Activated CD8-positive, alpha-beta T cell treated with anti-CD3 and anti-CD28 coated beads for 36 hours (primary cell): Measurements from ENCODE around the gene CAPNS1. TPM values are rescaled to one million over a fixed set of nuclear protein-coding genes. Genes with fewer than 3 reads are reported as not detected.

ENCODE experiments used
- ATAC-seq: fragments of 200-7000 bp; cut with Tn5 transposase; one replicate; pipeline ENCODE4 v1.10.0; 2021; ENCODE audit warnings: mild to moderate bottlenecking, moderate library complexity
- CTCF ChIA-PET: fragments of 350-600 bp; sonication (Branson Sonifier 250); formaldehyde crosslinking; loops from one replicate; lab custom pipeline; 2021; ENCODE audit warnings: antibody characterized with exemption; lab: Charles Lee
- POLR2A ChIA-PET: fragments of 350-600 bp; sonication (Branson Sonifier 250); formaldehyde crosslinking; loops from one replicate; lab custom pipeline; 2021; ENCODE audit warnings: antibody characterized with exemption; lab: Charles Lee
- DNase-seq: peaks from one replicate; pipeline ENCODE4 v3.0.0-alpha.2; 2020
- H3K27ac Mint-ChIP-seq: one replicate; pipeline ENCODE4 v1.8.0; 2021; ENCODE audit warnings: mild to moderate bottlenecking, mixed read lengths
- H3K27me3 Mint-ChIP-seq: one replicate; pipeline ENCODE4 v1.8.0; 2021; ENCODE audit warnings: mixed read lengths
- H3K36me3 Mint-ChIP-seq: one replicate; pipeline ENCODE4 v1.8.0; 2021; ENCODE audit warnings: low read depth, mixed read lengths
- H3K4me1 Mint-ChIP-seq: one replicate; pipeline ENCODE4 v1.8.0; 2021; ENCODE audit warnings: low read depth, mixed read lengths
- H3K4me3 Mint-ChIP-seq: one replicate; pipeline ENCODE4 v1.8.0; 2021; ENCODE audit warnings: mild to moderate bottlenecking, moderate library complexity, mixed read lengths
- H3K9me3 Mint-ChIP-seq: one replicate; pipeline ENCODE4 v1.8.0; 2021; ENCODE audit warnings: mixed read lengths
- intact Hi-C: fragments of 100-400 bp; cut with micrococcal nuclease; formaldehyde crosslinking; loops from one replicate; pipeline ENCODE4 v1.10.0; 2022
- total RNA-seq, 2 experiments: library from RNA; stranded (reverse); gene quantifications; one replicate each; pipeline ENCODE4 v1.2.3, GENCODE V29; 2021
- TF ChIP-seq, protein P1 (sequence below): fragments of 200-600 bp; IDR thresholded peaks from one replicate; pipeline ENCODE4 v1.8.0; 2022; ENCODE audit warnings: antibody characterized with exemption, mild to moderate bottlenecking

The CAPNS1 gene
- total RNA-seq, 2 experiments from 2014 or later, result 250 to 275 TPM

DNA sequence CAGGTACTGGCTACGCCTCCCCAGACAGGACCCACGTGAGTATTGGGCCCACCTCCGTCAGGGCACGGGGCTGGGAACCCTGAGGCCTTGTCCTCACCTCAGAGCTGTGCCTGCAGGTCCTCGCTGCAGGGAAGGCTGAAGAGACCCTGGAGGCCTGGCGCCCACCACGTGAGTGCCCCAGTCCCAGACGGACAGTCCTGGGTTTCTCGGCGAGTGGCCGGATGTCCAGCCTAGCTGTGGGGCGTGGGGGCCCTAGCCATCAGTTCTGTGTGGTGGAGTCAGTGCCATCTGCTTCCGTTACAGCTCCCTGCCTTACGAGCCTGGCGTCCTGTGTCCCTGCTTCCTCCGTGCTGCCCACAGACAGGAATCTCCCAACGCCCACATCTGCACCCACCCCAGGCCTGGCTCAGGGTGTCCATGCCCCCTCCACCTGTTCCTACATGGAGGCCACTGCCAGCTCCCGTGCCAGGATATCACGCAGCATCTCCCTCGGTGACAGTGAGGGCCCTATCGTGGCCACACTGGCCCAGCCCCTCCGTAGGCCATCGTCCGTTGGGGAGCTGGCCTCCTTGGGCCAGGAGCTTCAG is 36.7 kb upstream of the CAPNS1 start:
- CTCF ChIA-PET, result interaction anchor here (1.1 to 1.5 kb wide), 3 partner anchors 25 to 67 kb away, joined by 3 to 5 read pairs (median 3); no protein-coding TSS in a partner anchor
- POLR2A ChIA-PET, result interaction anchor here (1.0 to 1.4 kb wide), 4 partner anchors 8 to 89 kb away, joined by 3 to 5 read pairs (median 3); partner anchors contain the start of gene ALKBH6
- intact Hi-C loops, result no loop called here
- no peak for DNase-seq
- ATAC-seq, result no peak
- Mint-ChIP-seq H3K4me1 (no peaks in the 10 kb centered on the region), H3K36me3 (peaks cover 16% of the 10 kb centered on the region), H3K4me3 (no peak overlapping the region), H3K27ac (no peak overlapping the region), H3K9me3 (no peaks in the 10 kb centered on the region), H3K27me3 (no peaks in the 10 kb centered on the region)
- TF ChIP-seq, protein P1, sequence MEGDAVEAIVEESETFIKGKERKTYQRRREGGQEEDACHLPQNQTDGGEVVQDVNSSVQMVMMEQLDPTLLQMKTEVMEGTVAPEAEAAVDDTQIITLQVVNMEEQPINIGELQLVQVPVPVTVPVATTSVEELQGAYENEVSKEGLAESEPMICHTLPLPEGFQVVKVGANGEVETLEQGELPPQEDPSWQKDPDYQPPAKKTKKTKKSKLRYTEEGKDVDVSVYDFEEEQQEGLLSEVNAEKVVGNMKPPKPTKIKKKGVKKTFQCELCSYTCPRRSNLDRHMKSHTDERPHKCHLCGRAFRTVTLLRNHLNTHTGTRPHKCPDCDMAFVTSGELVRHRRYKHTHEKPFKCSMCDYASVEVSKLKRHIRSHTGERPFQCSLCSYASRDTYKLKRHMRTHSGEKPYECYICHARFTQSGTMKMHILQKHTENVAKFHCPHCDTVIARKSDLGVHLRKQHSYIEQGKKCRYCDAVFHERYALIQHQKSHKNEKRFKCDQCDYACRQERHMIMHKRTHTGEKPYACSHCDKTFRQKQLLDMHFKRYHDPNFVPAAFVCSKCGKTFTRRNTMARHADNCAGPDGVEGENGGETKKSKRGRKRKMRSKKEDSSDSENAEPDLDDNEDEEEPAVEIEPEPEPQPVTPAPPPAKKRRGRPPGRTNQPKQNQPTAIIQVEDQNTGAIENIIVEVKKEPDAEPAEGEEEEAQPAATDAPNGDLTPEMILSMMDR, result no peak

- POLR2A ChIA-PET, result interaction anchor here (0.9 to 1.4 kb wide), 5 partner anchors 9 to 90 kb away, joined by 3 to 5 read pairs (median 3); partner anchors contain the start of gene ALKBH6
- Mint-ChIP-seq H3K4me3 (no peak overlapping the region), H3K27ac (no peak overlapping the region), H3K4me1 (no peaks in the 10 kb centered on the region), H3K36me3 (peaks cover 13% of the 10 kb centered on the region), H3K27me3 (no peaks in the 10 kb centered on the region), H3K9me3 (no peaks in the 10 kb centered on the region)
- intact Hi-C loops, result no loop called here
- ATAC-seq (no peak), DNase-seq (no peak)
- CTCF ChIA-PET, result interaction anchor here (1.0 to 1.5 kb wide), 5 partner anchors 9 to 66 kb away, joined by 3 to 5 read pairs (median 3); no protein-coding TSS in a partner anchor
- TF ChIP-seq, protein P1, result no peak
Observed at GRCh38 chr19:36103842-36104552, 35.9 kb upstream of the CAPNS1 start.

GRCh38 chr19:36106441-36106840 is 33.4 kb upstream of the CAPNS1 start:
- no peak for ATAC-seq
- TF ChIP-seq, protein P1, result no peak
- H3K4me1 Mint-ChIP-seq, result no peaks in the 10 kb centered on the region
- CTCF ChIA-PET, result no interaction called here
- intact Hi-C loops, result no loop called here
- H3K27ac Mint-ChIP-seq, result no peak overlapping the region
- H3K36me3 Mint-ChIP-seq, result peaks cover 14% of the 10 kb centered on the region
- H3K27me3 Mint-ChIP-seq, result no peaks in the 10 kb centered on the region
- no peak overlapping the region for H3K4me3 Mint-ChIP-seq
- no peak for DNase-seq
- no peaks in the 10 kb centered on the region for H3K9me3 Mint-ChIP-seq
- POLR2A ChIA-PET, result interaction anchor here (0.7 to 1.0 kb wide), 2 partner anchors 9 to 44 kb away, joined by 3 to 4 read pairs; no protein-coding TSS in a partner anchor

DNA sequence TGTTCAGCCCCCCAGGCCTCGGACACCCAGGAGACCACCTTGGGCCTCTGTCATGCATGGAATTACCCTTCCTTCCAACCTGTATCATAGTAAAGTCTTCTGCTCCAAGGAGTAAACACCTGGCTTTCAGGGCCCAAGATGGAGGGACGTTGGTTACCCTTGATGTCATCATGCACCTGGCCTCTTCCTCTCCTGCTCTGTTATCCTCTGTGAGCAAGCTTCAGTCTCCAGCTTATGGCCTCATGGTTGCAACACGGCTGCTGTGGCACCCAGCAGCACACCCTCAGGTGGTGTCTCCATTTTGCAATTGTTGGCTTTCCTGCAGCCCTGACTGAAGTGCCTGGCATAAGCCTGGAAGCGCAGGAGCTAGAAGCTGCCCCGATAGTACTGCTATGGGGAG is 32.9 kb upstream of the CAPNS1 start:
- TF ChIP-seq, protein P1, result no peak
- ChIA-PET CTCF (no interaction called here), POLR2A (interaction anchor here (0.7 to 1.0 kb wide), 2 partner anchors 8 to 10 kb away, joined by 3 to 4 read pairs; partner anchors contain the start of genes POLR2I and TBCB)
- no peaks in the 10 kb centered on the region for H3K4me1 Mint-ChIP-seq
- H3K36me3 Mint-ChIP-seq, result peaks cover 18% of the 10 kb centered on the region
- DNase-seq, result no peak
- H3K9me3 Mint-ChIP-seq, result no peaks in the 10 kb centered on the region
- no peak for ATAC-seq
- intact Hi-C loops, result no loop called here
- H3K27me3 Mint-ChIP-seq, result no peaks in the 10 kb centered on the region
- no peak overlapping the region for H3K27ac Mint-ChIP-seq
- H3K4me3 Mint-ChIP-seq, result no peak overlapping the region

DNA sequence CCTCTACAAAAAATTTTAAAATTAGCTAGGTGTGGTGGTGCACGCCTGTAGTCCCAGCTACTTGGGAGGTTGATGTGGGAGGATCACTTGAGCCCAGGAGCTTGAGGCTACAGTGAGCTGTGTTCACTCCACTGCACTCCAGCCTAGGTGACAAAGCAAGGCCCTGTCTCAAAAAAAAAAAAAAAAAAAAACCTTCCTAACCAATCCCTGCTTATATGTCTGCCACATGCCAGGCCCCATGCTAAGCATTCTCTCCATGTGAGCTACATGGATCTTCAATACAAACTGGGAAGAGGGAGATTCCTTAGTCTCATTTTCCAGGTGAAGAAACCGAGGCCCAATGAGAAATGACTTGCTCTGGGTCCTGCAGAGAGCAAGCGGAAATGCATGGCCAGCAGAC is 31.2 kb upstream of the CAPNS1 start:
- Mint-ChIP-seq H3K4me3 (no peak overlapping the region), H3K27ac (no peak overlapping the region), H3K4me1 (peaks cover 9% of the 10 kb centered on the region), H3K27me3 (no peaks in the 10 kb centered on the region), H3K9me3 (no peaks in the 10 kb centered on the region), H3K36me3 (peaks cover 19% of the 10 kb centered on the region)
- CTCF ChIA-PET, result interaction anchor here (0.7 kb wide), 1 partner anchor 57 kb away, joined by 3 read pairs; no protein-coding TSS in a partner anchor
- DNase-seq (no peak), ATAC-seq (no peak)
- POLR2A ChIA-PET, result no interaction called here
- TF ChIP-seq, protein P1, result no peak
- intact Hi-C loops, result no loop called here
